Measurements from ENCODE around the gene PRDM15.

DNA sequence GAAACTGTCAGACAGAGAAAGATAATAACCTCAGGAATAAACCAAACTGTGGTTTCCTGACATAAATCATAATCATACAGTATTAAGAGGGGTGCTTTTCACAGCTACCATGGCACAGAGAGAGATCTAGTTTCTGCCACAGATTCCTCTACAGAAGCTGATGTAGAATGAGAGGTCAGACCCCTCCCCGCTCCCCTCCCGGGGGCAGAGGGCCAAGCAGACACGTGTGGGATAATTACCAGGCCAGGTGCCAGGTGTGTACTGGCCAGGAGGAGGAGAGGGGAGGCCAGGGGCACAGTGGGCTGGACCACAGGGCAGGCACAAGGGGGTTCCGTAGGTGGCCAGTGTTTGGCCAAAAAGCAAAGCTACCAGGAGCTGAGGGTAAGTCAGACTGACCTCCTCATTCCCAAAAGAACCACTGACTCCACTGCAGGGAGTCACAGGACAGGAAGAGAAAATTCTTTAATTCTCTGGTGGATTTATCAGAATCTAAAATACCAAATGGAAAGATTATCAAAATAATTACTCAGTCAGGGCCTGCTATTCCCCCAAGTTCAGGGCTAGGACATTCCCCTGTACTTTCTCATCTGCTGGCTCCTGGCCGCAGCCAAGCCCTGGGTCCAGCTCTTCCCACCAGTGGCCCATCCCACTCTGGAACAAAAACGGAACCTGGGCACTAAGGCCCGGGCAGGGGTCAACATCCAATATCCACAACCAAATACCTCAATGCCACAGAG is 44.7 kb upstream of the PRDM15 start:
- peak in 1 of 4 donors; percentile 27 for TF ChIP-seq POLR2AphosphoS5 (IDR thresholded peaks at IDR 0.05)
- TF ChIP-seq, protein P1, sequence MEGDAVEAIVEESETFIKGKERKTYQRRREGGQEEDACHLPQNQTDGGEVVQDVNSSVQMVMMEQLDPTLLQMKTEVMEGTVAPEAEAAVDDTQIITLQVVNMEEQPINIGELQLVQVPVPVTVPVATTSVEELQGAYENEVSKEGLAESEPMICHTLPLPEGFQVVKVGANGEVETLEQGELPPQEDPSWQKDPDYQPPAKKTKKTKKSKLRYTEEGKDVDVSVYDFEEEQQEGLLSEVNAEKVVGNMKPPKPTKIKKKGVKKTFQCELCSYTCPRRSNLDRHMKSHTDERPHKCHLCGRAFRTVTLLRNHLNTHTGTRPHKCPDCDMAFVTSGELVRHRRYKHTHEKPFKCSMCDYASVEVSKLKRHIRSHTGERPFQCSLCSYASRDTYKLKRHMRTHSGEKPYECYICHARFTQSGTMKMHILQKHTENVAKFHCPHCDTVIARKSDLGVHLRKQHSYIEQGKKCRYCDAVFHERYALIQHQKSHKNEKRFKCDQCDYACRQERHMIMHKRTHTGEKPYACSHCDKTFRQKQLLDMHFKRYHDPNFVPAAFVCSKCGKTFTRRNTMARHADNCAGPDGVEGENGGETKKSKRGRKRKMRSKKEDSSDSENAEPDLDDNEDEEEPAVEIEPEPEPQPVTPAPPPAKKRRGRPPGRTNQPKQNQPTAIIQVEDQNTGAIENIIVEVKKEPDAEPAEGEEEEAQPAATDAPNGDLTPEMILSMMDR (IDR thresholded peaks at IDR 0.05) = no peak
